K562 (cell line): Measurements from ENCODE around the gene TMF1. TPM values are rescaled to one million over a fixed set of nuclear protein-coding genes. Genes with fewer than 3 reads are reported as not detected.

Source experiments
- ATAC-seq: fragments of 200-7000 bp; cut with Tn5 transposase; 3 replicates; pipeline ENCODE4 v1.9.1; 2020; ENCODE audit warnings: moderate library complexity
- BruUV-seq: library from RNA; stranded (reverse); fragments of 400-500 nt; replicated peaks from 2 replicates; lab custom pipeline; 2021; lab: Mats Ljungman, UMichigan
- CTCF ChIA-PET: fragments of 300-600 bp; formaldehyde crosslinking; extraction: SDS; loops from one replicate; lab custom pipeline; 2021; ENCODE audit warnings: low intra/inter-chr PET ratio; lab: Yijun Ruan, JAX
- POLR2A ChIA-PET: fragments of 300-600, 350-650 bp; sonication (Branson Sonifier 250); formaldehyde crosslinking; extraction: SDS; loops from one replicate; lab custom pipeline; 2021; ENCODE audit warnings: antibody characterized with exemption, inconsistent platforms; lab: Yijun Ruan, JAX
- DNase-seq, 4 experiments: peaks; one replicate each; pipeline versions ENCODE4 v3.0.0 to v3.0.0-alpha.2; 2011 to 2018; ENCODE audit warnings: low spot score in 3 of 4, mixed read lengths in 3 of 4; ENCODE audit errors: extremely low read depth in 1 of 4
- FAIRE-seq: peaks from 2 replicates; lab custom pipeline; 2011; peaks lifted over from hg19 to GRCh38; lab: Jason Lieb, UNC
- H2AFZ ChIP-seq: 2 replicates; pipeline ENCODE4 v1.6.0; 2011; ENCODE audit warnings: low read depth, low read length, control low read depth, inconsistent platforms
- H3K27ac ChIP-seq: fragments of 200-600 bp; 3 replicates; pipeline ENCODE4 v1.8.0; 2011; ENCODE audit warnings: low read depth, mild to moderate bottlenecking, control low read depth, inconsistent platforms, low read length, moderate library complexity, mixed read lengths; ENCODE audit errors: extremely low read depth
- H3K27me3 ChIP-seq, 2 experiments: fragments of 300-600 bp in 1 of 2; 2 replicates in 1 of 2; 3 replicates in 1 of 2; pipeline versions ENCODE4 v1.6.0 to v1.8.0; 2011; ENCODE audit warnings: inconsistent platforms in 2 of 2, low read length in 2 of 2, mild to moderate bottlenecking in 1 of 2, mixed read lengths in 1 of 2, moderate library complexity in 1 of 2; ENCODE audit not compliant: control insufficient read depth in 2 of 2, insufficient read depth in 2 of 2
- H3K36me3 ChIP-seq: fragments of 300-600 bp; 3 replicates; pipeline ENCODE4 v1.8.0; 2011; ENCODE audit warnings: mild to moderate bottlenecking, low read length, inconsistent platforms; ENCODE audit not compliant: control insufficient read depth, insufficient read depth
- H3K4me1 ChIP-seq, 2 experiments: fragments of 200-600 bp in 1 of 2; replicated peaks in 1 of 2; 2 replicates in 1 of 2; 3 replicates in 1 of 2; pipeline versions ENCODE4 v1.5.1 to v1.8.0; 2011; ENCODE audit warnings: inconsistent platforms in 2 of 2, low read length in 2 of 2, mild to moderate bottlenecking in 1 of 2, mixed read lengths in 1 of 2, moderate library complexity in 1 of 2; ENCODE audit not compliant: control insufficient read depth in 2 of 2, insufficient read depth in 2 of 2
- H3K4me2 ChIP-seq: 2 replicates; pipeline ENCODE4 v1.6.1; 2011; ENCODE audit warnings: low read length, control low read depth, inconsistent platforms, mixed read lengths; ENCODE audit not compliant: insufficient read depth
- H3K4me3 ChIP-seq: fragments of 200-600 bp; sonication (generic), shearing (Covaris generic); 2 replicates; pipeline ENCODE4 v1.5.1; 2016; ENCODE audit warnings: control low read depth, inconsistent platforms
- H3K79me2 ChIP-seq: fragments of 200-600 bp; 3 replicates; pipeline ENCODE4 v1.8.0; 2011; ENCODE audit warnings: low read length, inconsistent platforms; ENCODE audit not compliant: control insufficient read depth, insufficient read depth
- H3K9ac ChIP-seq, 2 experiments: 2 replicates each; pipeline versions ENCODE4 v1.6.0 to v1.6.1; 2011; ENCODE audit warnings: low read depth in 2 of 2, low read length in 2 of 2, control low read depth in 1 of 2, inconsistent platforms in 1 of 2, mild to moderate bottlenecking in 1 of 2, mixed read lengths in 1 of 2; ENCODE audit not compliant: insufficient read depth in 1 of 2
- H3K9me1 ChIP-seq: one replicate; pipeline ENCODE4 v1.6.0; 2011; ENCODE audit warnings: inconsistent platforms, mild to moderate bottlenecking, low read length, moderate library complexity; ENCODE audit not compliant: control insufficient read depth, insufficient read depth
- H3K9me3 ChIP-seq: replicated peaks from 2 replicates; pipeline ENCODE4 v1.5.1; 2011; ENCODE audit warnings: low read depth, low read length, inconsistent platforms; ENCODE audit not compliant: control insufficient read depth, insufficient read depth
- H4K20me1 ChIP-seq: replicated peaks from 2 replicates; pipeline ENCODE4 v1.6.1; 2011; ENCODE audit warnings: low read length, inconsistent platforms, mixed read lengths; ENCODE audit not compliant: control insufficient read depth, insufficient read depth
- ADNP ChIP-seq: fragments of 200-800 bp; sonication (Bioruptor generic); IDR thresholded peaks from 2 replicates; pipeline ENCODE4 v1.6.1; 2016; ENCODE audit warnings: missing genetic modification characterization, missing compliant biosample characterization
- CREM ChIP-seq: IDR thresholded peaks from 2 replicates; pipeline ENCODE4 v1.6.1; 2014; ENCODE audit warnings: antibody characterized with exemption, low read depth
- HDAC1 ChIP-seq, 2 experiments: fragments of 450-650 bp; IDR thresholded peaks; 2 replicates each; pipeline ENCODE4 v1.6.1; 2016 to 2017; ENCODE audit warnings: inconsistent platforms in 1 of 2, mild to moderate bottlenecking in 1 of 2, moderate library complexity in 1 of 2
- NFATC3 ChIP-seq: fragments of 450-650 bp; IDR thresholded peaks from 2 replicates; pipeline ENCODE4 v1.6.1; 2017; ENCODE audit warnings: mild to moderate bottlenecking
- NR2C2 ChIP-seq, 2 experiments: fragments of 200-800 bp in 1 of 2; sonication (Bioruptor generic) in 1 of 2; sonication (generic) in 1 of 2; formaldehyde crosslinking in 1 of 2; IDR thresholded peaks; 2 replicates each; pipeline versions ENCODE4 v1.6.1 to v1.8.0; 2016 to 2022; ENCODE audit warnings: mild to moderate bottlenecking in 1 of 2, missing compliant biosample characterization in 1 of 2, missing genetic modification characterization in 1 of 2, missing genetic modification reagents in 1 of 2
- PHF20 ChIP-seq: fragments of 450-650 bp; IDR thresholded peaks from 2 replicates; pipeline ENCODE4 v1.6.1; 2018; ENCODE audit not compliant: partially characterized antibody
- POLR2B ChIP-seq: fragments of 450-650 bp; IDR thresholded peaks from 2 replicates; pipeline ENCODE4 v1.6.1; 2018; ENCODE audit warnings: low read depth; ENCODE audit not compliant: partially characterized antibody
- RBM15 ChIP-seq: fragments of 200-400 bp; formaldehyde crosslinking; IDR thresholded peaks from 2 replicates; pipeline ENCODE4 v1.6.1; 2018; ENCODE audit warnings: mild to moderate bottlenecking, low read length, moderate library complexity; ENCODE audit not compliant: insufficient read depth
- RBM17 ChIP-seq: fragments of 200-400 bp; formaldehyde crosslinking; IDR thresholded peaks from 2 replicates; pipeline ENCODE4 v1.6.1; 2017; ENCODE audit warnings: low read depth, mild to moderate bottlenecking, low read length, borderline replicate concordance
- RNF2 ChIP-seq: sonication (generic); IDR thresholded peaks from 2 replicates; pipeline ENCODE4 v1.6.1; 2016
- XRCC5 ChIP-seq: fragments of 200-400 bp; formaldehyde crosslinking; IDR thresholded peaks from 2 replicates; pipeline ENCODE4 v1.6.1; 2017; ENCODE audit warnings: low read depth, mild to moderate bottlenecking, low read length
- ZBTB1 ChIP-seq: sonication (generic); formaldehyde crosslinking; IDR thresholded peaks from 2 replicates; pipeline ENCODE4 v1.8.1; 2023; ENCODE audit warnings: missing genetic modification reagents, low read depth, mild to moderate bottlenecking, borderline replicate concordance
- ZNF274 ChIP-seq: IDR thresholded peaks from 2 replicates; pipeline ENCODE4 v1.6.1; 2011; ENCODE audit warnings: low read depth, mild to moderate bottlenecking, low read length, moderate library complexity, borderline replicate concordance
- ZNF3 ChIP-seq: fragments of 250-450 bp; sonication (Bioruptor Pico); IDR thresholded peaks from 2 replicates; pipeline ENCODE4 v1.5.0; 2021; ENCODE audit warnings: mild to moderate bottlenecking, moderate library complexity
- WGBS: fragments of 100-300 bp; shearing (Covaris generic); methylation state at CpG from one replicate; pipeline ENCODE4 v1.1.6; 2016; ENCODE audit warnings: low coverage, mixed read lengths; ENCODE audit not compliant: insufficient coverage; ENCODE audit errors: missing lambda C conversion rate; 5-methylcytosine and 5-hydroxymethylcytosine counted together
- in situ Hi-C: fragments of 300-500 bp; cut with MboI; formaldehyde crosslinking; loops from 4 replicates; pipeline ENCODE4 v1.15.0; 2018; ENCODE audit warnings: inconsistent platforms, mixed read lengths
- intact Hi-C: fragments of 100-400 bp; cut with micrococcal nuclease; formaldehyde crosslinking; loops from 2 replicates; pipeline ENCODE4 v1.14.2; 2022
- polyA plus RNA-seq, 8 experiments: library from polyadenylated mRNA; depleted of rRNA in 4 of 8; stranded (reverse) in 5 of 8; unstranded in 3 of 8; fragments of >200 nt; fragmentation: Nextera tagmentation in 2 of 8; fragmentation: Illumina TruSeq in 1 of 8; extraction: Ambion mirVana in 2 of 8; extraction: Trizol in 1 of 8; gene quantifications; 2 replicates each; pipeline versions ENCODE4 v1.2.1 to v1.2.3, GENCODE V29; 2011 to 2014; ENCODE audit warnings: inconsistent platforms in 1 of 8, missing spikeins in 1 of 8
- total RNA-seq, 7 experiments: library from RNA; depleted of rRNA in 6 of 7; stranded (reverse); fragments of >200 nt in 6 of 7; fragmentation: Illumina TruSeq in 2 of 7; extraction: Trizol in 2 of 7; gene quantifications; 2 replicates each; pipeline versions ENCODE4 v1.2.1 to v1.2.3, GENCODE V29; 2011 to 2021; ENCODE audit warnings: low replicate concordance in 1 of 7
- TF ChIP-seq, protein P1 (sequence below): sonication (generic); formaldehyde crosslinking; IDR thresholded peaks from 2 replicates; pipeline ENCODE4 v1.9.0; 2022; ENCODE audit warnings: mild to moderate bottlenecking, missing genetic modification reagents
- TF ChIP-seq, protein P2 (sequence below): fragments of 150-350 bp; IDR thresholded peaks from 2 replicates; pipeline ENCODE4 v1.6.1; 2014; ENCODE audit warnings: low read depth, mild to moderate bottlenecking, low read length, borderline replicate concordance
- TF ChIP-seq, protein P3 (sequence below): fragments of 450-650 bp; formaldehyde crosslinking; IDR thresholded peaks from 2 replicates; pipeline ENCODE4 v1.4.0; 2020; ENCODE audit warnings: mild to moderate bottlenecking, moderate library complexity

The TMF1 gene
- total and polyA plus RNA-seq, 9 of the 15 experiments (the other 6 are each of a cell fraction or from before 2014, with no cell fraction given): 3.1 to 13.9 (median 10.3) TPM

DNA sequence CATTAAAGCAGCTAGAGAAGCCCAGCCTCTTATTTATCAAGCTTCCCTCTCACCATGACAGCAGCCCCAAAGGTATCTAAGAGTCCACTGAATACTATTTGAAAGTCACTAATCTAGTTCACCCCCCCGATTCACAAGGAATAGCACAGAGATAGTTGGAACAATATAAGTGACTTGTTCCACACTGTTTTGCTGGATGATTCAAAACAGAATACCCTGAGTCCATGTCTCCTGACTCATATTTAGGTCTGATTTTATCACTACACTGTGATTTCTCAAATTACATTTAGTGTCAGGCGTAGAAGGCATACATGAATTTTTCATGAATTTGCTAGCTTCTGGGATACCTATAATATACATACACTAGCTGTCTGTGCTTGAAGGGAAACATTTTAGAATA, 20.0 kb downstream of the TMF1 start (continued):
- TF ChIP-seq NR2C2 (CRISPR knock-in tag; IDR thresholded peaks at IDR 0.05): no peak
- no peak for TF ChIP-seq NR2C2 (tag; IDR thresholded peaks at IDR 0.05)

DNA sequence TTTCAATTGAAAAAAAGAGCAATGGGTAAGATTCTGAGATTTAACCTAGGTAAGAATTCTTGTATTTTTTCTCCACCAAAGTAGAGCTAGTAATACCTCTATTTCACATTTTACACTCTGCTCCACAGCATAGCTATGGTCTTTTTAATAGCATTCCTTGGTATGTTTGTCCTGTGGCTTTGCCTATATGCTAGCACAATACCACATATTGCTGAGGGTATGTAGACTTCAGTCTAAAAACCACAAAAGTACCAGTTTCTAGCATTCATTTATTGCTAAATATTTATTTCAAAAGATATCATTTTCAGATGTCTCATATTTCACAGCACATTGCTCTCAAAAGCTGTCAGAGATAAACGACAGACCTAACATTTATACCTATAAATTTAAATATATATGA, 20.5 kb downstream of the TMF1 start:
- ATAC-seq: no peak
- ChIA-PET CTCF (no interaction called here), POLR2A (no interaction called here)
- Histone ChIP-seq H3K9me3 (no peaks in the 10 kb centered on the region), H3K79me2 (no peaks in the 10 kb centered on the region), H2AFZ (no peak overlapping the region), H3K9ac (no peak overlapping the region), H3K36me3 (peaks cover 72% of the 10 kb centered on the region), H4K20me1 (no peaks in the 10 kb centered on the region), H3K4me2 (no peak overlapping the region), H3K27ac (no peak overlapping the region), H3K9me1 (no peaks in the 10 kb centered on the region), H3K4me3 (no peak overlapping the region), H3K27me3 (no peaks in the 10 kb centered on the region), H3K4me1 (no peaks in the 10 kb centered on the region)
- no TSS peak for BruUV-seq
- in situ Hi-C loops (no loop called here), intact Hi-C loops (no loop called here)
- WGBS: 75% methylated on average over 1 of the region's 1 CpG
- no peak for FAIRE-seq
- DNase-seq: no peak
- TF ChIP-seq XRCC5: no peak
- no peak for TF ChIP-seq RBM17
- no peak for TF ChIP-seq RBM15
- TF ChIP-seq ZNF274: no peak
- TF ChIP-seq CREM: no peak
- TF ChIP-seq RNF2: no peak
- TF ChIP-seq, protein P1, sequence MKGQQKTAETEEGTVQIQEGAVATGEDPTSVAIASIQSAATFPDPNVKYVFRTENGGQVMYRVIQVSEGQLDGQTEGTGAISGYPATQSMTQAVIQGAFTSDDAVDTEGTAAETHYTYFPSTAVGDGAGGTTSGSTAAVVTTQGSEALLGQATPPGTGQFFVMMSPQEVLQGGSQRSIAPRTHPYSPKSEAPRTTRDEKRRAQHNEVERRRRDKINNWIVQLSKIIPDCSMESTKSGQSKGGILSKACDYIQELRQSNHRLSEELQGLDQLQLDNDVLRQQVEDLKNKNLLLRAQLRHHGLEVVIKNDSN (CRISPR knock-in tag): no peak
- no peak for TF ChIP-seq HDAC1 (IDR thresholded peaks at IDR 0.05)
- TF ChIP-seq, protein P2, sequence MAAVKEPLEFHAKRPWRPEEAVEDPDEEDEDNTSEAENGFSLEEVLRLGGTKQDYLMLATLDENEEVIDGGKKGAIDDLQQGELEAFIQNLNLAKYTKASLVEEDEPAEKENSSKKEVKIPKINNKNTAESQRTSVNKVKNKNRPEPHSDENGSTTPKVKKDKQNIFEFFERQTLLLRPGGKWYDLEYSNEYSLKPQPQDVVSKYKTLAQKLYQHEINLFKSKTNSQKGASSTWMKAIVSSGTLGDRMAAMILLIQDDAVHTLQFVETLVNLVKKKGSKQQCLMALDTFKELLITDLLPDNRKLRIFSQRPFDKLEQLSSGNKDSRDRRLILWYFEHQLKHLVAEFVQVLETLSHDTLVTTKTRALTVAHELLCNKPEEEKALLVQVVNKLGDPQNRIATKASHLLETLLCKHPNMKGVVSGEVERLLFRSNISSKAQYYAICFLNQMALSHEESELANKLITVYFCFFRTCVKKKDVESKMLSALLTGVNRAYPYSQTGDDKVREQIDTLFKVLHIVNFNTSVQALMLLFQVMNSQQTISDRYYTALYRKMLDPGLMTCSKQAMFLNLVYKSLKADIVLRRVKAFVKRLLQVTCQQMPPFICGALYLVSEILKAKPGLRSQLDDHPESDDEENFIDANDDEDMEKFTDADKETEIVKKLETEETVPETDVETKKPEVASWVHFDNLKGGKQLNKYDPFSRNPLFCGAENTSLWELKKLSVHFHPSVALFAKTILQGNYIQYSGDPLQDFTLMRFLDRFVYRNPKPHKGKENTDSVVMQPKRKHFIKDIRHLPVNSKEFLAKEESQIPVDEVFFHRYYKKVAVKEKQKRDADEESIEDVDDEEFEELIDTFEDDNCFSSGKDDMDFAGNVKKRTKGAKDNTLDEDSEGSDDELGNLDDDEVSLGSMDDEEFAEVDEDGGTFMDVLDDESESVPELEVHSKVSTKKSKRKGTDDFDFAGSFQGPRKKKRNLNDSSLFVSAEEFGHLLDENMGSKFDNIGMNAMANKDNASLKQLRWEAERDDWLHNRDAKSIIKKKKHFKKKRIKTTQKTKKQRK: no peak
- TF ChIP-seq ZBTB1 (CRISPR knock-in tag): no peak
- TF ChIP-seq, protein P3, sequence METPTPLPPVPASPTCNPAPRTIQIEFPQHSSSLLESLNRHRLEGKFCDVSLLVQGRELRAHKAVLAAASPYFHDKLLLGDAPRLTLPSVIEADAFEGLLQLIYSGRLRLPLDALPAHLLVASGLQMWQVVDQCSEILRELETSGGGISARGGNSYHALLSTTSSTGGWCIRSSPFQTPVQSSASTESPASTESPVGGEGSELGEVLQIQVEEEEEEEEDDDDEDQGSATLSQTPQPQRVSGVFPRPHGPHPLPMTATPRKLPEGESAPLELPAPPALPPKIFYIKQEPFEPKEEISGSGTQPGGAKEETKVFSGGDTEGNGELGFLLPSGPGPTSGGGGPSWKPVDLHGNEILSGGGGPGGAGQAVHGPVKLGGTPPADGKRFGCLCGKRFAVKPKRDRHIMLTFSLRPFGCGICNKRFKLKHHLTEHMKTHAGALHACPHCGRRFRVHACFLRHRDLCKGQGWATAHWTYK (CRISPR knock-in tag): no peak
- TF ChIP-seq ADNP (tag): no peak
- TF ChIP-seq NFATC3: no peak
- TF ChIP-seq PHF20: no peak
- no peak for TF ChIP-seq ZNF3 (CRISPR knock-in tag)
- no peak for TF ChIP-seq POLR2B
